Erythroblast (primary cell): ENCODE results near the gene SLX4IP.

Experiments used
- GATA1 ChIP-seq: IDR thresholded peaks from 2 replicates; pipeline ENCODE4 v1.6.1; 2011; ENCODE audit warnings: low read depth, mild to moderate bottlenecking, control low read depth, low read length, moderate library complexity
- POLR2A ChIP-seq: IDR thresholded peaks from 2 replicates; pipeline ENCODE4 v1.6.1; 2011; ENCODE audit warnings: mild to moderate bottlenecking, low read length

- TF ChIP-seq POLR2A (no peak), GATA1 (no peak)
Measured at GRCh38 chr20:10469599-10469998, 34.5 kb downstream of the SLX4IP start.
